Stimulated activated CD4-positive, alpha-beta T cell treated with anti-CD3 and anti-CD28 coated beads, Interleukin-1b, Interleukin-23, amount 100 ng/mL, for 48 hours (primary cell): ENCODE measurements around the gene ANTXR1.

Experiments used
- DNase-seq: peaks from one replicate; pipeline ENCODE4 v3.0.0-alpha.2; 2020

Gene ANTXR1

DNA sequence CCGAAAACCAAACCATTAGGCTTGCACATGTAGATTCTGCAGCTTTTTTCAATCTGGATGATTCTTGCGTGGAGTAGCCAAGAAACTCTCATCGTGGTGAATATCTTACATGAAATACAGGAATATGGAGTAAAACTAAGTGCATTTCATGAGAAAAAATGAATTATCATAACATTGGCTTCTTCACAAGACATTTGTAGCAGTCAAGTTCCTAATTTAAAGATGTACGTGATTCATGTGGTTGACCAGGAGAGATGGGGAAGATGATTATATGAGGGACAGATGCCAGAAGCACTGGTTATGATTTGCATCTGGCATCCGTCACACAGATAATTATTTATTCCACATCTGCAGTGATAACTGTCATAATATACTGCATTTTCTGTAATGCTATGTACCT, 90.4 kb downstream of the ANTXR1 start:
- no peak for DNase-seq

DNA sequence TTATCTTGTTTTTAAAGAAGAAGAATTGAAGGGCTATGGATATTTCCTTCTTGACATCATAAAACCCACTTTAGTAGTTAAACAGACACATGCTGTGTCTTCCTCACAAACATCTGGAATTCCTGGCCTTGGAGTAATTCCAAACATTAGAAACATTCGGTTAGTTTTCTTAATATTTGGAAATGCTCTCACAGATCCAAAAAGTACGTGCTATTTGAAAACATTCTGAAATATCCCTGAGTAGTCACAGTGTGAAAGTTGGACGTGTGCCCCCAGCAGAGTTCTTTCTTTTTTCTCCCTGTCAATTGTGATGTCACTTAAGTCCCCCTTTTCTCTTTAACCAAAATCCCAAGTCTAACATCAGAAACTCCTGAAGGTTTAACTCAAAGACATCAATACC, 91.3 kb downstream of the ANTXR1 start:
- no peak for DNase-seq

GRCh38 chr2:69109255-69109654, 96.3 kb downstream of the ANTXR1 start:
- no peak for DNase-seq

GRCh38 chr2:69111076-69111475, 98.1 kb downstream of the ANTXR1 start:
- no peak for DNase-seq

DNA sequence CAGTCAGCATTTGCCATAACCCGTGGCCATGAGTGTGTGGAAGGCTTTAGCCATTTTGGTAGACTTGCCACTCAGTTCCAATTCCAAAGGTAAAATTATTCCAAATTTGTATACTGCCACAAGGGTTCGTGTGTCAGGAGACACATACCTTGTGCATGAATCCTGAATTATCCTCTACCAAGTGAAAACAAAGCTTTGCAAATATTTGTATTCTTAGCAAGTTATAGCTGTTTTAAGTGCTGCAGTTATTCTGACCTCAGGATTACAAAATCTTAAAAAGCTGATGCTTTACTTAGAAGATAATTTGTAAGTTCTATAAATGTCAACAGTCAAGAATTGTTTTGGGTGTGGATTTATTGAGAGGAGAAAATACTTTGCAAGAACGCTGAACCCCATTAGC, 100.6 kb downstream of the ANTXR1 start:
- DNase-seq = no peak

DNA sequence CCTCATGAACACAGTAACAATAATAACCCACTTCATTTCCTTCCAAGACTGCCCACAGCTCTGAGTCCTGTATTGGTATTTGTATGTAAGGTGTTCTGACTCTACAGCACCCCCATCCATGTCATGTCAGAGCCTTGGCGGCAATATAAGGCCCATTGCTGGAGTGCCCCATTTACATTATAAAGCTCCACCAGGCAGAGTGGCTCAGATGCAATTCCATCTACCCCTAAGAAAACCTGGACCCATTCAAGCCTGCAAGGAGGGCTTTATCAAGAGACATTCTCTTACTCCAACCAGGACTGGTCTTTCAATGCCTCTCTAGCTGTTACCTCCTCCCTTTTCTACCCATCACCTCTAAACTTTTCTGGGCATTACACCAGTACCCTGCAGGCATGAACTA, 101.6 kb downstream of the ANTXR1 start:
- no peak for DNase-seq

GRCh38 chr2:69116438-69116837, 103.5 kb downstream of the ANTXR1 start:
- no peak for DNase-seq

DNA sequence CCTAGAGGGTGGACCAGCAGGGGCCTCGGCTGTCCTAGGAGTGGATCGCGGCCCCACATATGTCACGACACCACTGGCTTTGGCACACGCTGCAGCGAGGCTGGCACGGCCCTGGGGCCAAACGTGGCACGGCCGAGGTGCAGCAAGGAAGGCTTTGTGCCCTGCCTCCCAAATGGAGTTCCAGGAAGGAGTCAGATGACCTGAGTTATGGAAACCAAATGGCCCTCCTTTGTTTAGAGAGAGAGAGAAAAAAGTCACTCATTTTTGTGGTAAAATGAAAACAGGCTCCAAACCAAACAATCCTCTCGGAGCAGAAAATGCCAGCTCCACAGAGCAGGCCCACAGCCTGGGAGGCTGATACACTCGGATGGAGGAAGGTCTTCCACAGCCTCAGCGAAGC, 105.6 kb downstream of the ANTXR1 start:
- DNase-seq = no peak

- no peak for DNase-seq
Measured at GRCh38 chr2:69119104-69119894, 106.3 kb downstream of the ANTXR1 start.

GRCh38 chr2:69122271-69122670, 109.3 kb downstream of the ANTXR1 start:
- DNase-seq = no peak

DNA sequence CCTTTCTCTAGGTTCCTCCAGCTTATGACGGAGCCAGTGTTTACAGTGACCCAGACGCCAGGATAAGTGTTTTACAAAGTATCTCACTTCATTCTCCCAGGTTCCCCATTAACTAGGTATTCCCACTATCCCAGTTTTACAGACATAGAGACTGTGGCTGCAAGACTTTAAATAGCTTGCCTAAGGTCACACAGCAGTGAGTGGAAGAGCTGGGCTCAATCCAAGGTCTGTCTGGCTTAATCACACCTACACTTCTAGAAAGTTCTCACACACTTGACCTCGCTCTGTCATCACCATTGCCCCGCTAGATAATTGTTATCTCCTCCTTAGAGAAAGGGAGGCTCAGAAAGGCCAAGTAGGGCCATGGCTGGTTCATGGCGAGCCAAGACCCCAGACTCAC, 110.2 kb downstream of the ANTXR1 start:
- DNase-seq = no peak

GRCh38 chr2:69124343-69124742, 111.4 kb downstream of the ANTXR1 start:
- no peak for DNase-seq

DNA sequence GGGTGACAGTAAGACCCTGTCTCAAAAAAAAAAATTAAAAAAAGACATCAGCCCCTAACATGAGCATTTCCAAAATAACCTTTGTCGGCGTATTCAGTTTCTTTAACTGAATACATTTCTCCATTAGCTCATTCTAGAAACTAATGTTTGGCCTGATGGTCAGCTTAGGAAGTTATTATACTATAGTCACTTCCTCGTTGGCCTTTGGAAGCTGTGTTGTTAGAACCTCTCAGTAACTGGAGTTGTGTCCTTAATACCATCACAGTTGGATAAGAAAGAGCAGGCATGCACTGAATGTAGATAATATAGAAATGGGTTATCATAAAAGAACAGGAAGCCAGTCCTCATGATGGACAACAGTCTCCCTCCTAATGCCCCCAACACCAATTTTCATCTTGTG, 112.8 kb downstream of the ANTXR1 start:
- DNase-seq = no peak

DNA sequence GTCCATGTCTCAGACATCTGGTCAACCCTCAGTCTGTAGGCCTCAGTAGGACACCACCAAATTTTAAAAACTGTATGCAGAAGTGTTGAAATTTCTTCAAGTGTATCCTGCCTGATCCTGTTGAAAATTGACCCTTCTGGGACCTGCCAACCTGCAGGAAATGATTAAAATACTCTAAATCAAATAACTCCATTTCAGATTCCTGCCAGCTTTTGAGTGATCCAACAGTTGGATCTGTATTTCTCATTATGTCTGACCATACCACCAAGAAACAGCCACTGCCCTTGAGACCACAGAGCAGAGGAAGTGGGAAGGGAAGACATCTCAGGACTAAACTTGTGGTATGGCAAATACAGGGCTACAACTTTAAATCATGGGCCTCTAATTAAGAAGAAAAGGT, 113.4 kb downstream of the ANTXR1 start:
- no peak for DNase-seq

GRCh38 chr2:69131452-69131851, 118.5 kb downstream of the ANTXR1 start:
- no peak for DNase-seq

- DNase-seq = no peak
Measured at GRCh38 chr2:69131983-69132675, 119.2 kb downstream of the ANTXR1 start.

- no peak for DNase-seq
Measured at GRCh38 chr2:69132960-69133590, 120.1 kb downstream of the ANTXR1 start.

GRCh38 chr2:69133898-69134297, 120.9 kb downstream of the ANTXR1 start:
- DNase-seq = no peak

GRCh38 chr2:69134306-69134945, 121.4 kb downstream of the ANTXR1 start:
- no peak for DNase-seq

- no peak for DNase-seq
Measured at GRCh38 chr2:69138247-69138772, 125.3 kb downstream of the ANTXR1 start.

DNA sequence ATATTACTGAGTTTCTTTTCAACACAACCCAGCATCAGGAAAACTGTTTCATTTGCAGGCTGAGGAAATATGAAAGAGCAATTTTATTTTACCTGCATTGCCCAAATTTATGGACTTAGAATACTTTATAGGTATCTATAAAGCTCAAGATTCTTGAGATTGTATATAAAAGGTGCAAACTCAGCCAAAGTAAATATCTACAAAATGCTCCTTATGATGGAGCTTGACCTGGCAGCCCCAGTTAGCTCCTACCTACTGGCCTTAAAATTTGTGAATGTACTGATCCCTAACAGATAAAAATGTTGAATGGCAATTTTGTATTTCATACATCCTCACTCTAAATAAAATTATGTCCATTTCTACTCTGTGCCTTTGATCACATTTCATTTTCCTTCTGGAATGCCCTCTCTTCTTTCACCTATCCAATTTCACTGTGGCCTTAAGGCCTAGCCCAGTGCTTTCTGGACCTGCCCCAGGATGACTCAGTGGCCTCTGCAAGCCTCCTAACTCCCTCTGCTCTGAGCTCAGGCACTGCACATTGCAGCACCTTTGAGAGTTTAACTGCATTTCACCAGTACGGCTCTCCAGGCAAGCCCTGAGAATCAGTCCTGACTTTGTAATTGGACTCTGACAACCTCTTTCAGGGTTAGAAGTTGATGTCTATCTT, 125.9 kb downstream of the ANTXR1 start:
- no peak for DNase-seq

- DNase-seq = no peak
Measured at GRCh38 chr2:69139778-69140670, 127.0 kb downstream of the ANTXR1 start.
